ENCODE measurements around the gene CCDC7. TPM values are rescaled to one million over a fixed set of nuclear protein-coding genes. Genes with fewer than 3 reads are reported as not detected.
"Not testable (repeated sequence)": the region's sequence is repeated elsewhere in the genome, so short reads cannot be mapped to it uniquely, and the experiment has no call there.

CCDC7 gene
- total RNA-seq, 1 donor from 2014 or later: 71.5 TPM

GRCh38 chr10:32887481-32887880 is 441.5 kb downstream of the CCDC7 start:
- Histone ChIP-seq H3K4me3 (ENCODE audit: low read length in 3 of 3) (no peak overlapping the region), H3K9ac (ENCODE audit: low read depth in 1 of 3, low read length in 3 of 3) (no peak overlapping the region), H3K9me3 (ENCODE audit: control insufficient read depth in 3 of 3, low read length in 3 of 3) (no peaks in the 10 kb centered on the region), H3K4me1 (ENCODE audit: control insufficient read depth in 3 of 3, insufficient read depth in 3 of 3, low read length in 3 of 3) (peaks cover 0 to 3% (median 3%) of the 10 kb centered on the region in 3 donors), H3K36me3 (ENCODE audit: control insufficient read depth in 3 of 3, insufficient read depth in 3 of 3, low read length in 3 of 3) (no peaks in the 10 kb centered on the region), H3K27ac (ENCODE audit: low read depth, low read length) (no peak overlapping the region), H3K27me3 (ENCODE audit: control insufficient read depth in 3 of 3, insufficient read depth in 3 of 3, low read length in 3 of 3) (no peaks in the 10 kb centered on the region)

- Histone ChIP-seq H3K9ac (ENCODE audit: low read depth in 1 of 3, low read length in 3 of 3) (no peak overlapping the region), H3K4me1 (ENCODE audit: control insufficient read depth in 3 of 3, insufficient read depth in 3 of 3, low read length in 3 of 3) (peaks cover 0 to 3% (median 3%) of the 10 kb centered on the region in 3 donors), H3K27ac (ENCODE audit: low read depth, low read length) (no peak overlapping the region), H3K9me3 (ENCODE audit: control insufficient read depth in 3 of 3, low read length in 3 of 3) (no peaks in the 10 kb centered on the region), H3K27me3 (ENCODE audit: control insufficient read depth in 3 of 3, insufficient read depth in 3 of 3, low read length in 3 of 3) (no peaks in the 10 kb centered on the region), H3K4me3 (ENCODE audit: low read length in 3 of 3) (no peak overlapping the region), H3K36me3 (ENCODE audit: control insufficient read depth in 3 of 3, insufficient read depth in 3 of 3, low read length in 3 of 3) (no peaks in the 10 kb centered on the region)
Observed at GRCh38 chr10:32888161-32888927, 442.4 kb downstream of the CCDC7 start.

- H3K9ac ChIP-seq (ENCODE audit: low read depth in 1 of 3, low read length in 3 of 3): no peak overlapping the region
- peaks cover 0 to 3% (median 3%) of the 10 kb centered on the region in 3 donors for H3K4me1 ChIP-seq (ENCODE audit: control insufficient read depth in 3 of 3, insufficient read depth in 3 of 3, low read length in 3 of 3)
- no peaks in the 10 kb centered on the region for H3K36me3 ChIP-seq (ENCODE audit: control insufficient read depth in 3 of 3, insufficient read depth in 3 of 3, low read length in 3 of 3)
- no peaks in the 10 kb centered on the region for H3K27me3 ChIP-seq (ENCODE audit: control insufficient read depth in 3 of 3, insufficient read depth in 3 of 3, low read length in 3 of 3)
- H3K9me3 ChIP-seq (ENCODE audit: control insufficient read depth in 3 of 3, low read length in 3 of 3): no peaks in the 10 kb centered on the region
- no peak overlapping the region for H3K4me3 ChIP-seq (ENCODE audit: low read length in 3 of 3)
- no peak overlapping the region for H3K27ac ChIP-seq (ENCODE audit: low read depth, low read length)
Observed at GRCh38 chr10:32889631-32890212, 443.8 kb downstream of the CCDC7 start.

- Histone ChIP-seq H3K36me3 (ENCODE audit: control insufficient read depth in 3 of 3, insufficient read depth in 3 of 3, low read length in 3 of 3) (no peaks in the 10 kb centered on the region), H3K27ac (ENCODE audit: low read depth, low read length) (no peak overlapping the region)
Observed at GRCh38 chr10:32890444-32890843, 444.5 kb downstream of the CCDC7 start.

GRCh38 chr10:32891261-32891660 is 445.3 kb downstream of the CCDC7 start:
- H3K9ac ChIP-seq (ENCODE audit: low read depth in 1 of 3, low read length in 3 of 3): no peak overlapping the region
- peaks cover 0 to 3% (median 3%) of the 10 kb centered on the region in 3 donors for H3K4me1 ChIP-seq (ENCODE audit: control insufficient read depth in 3 of 3, insufficient read depth in 3 of 3, low read length in 3 of 3)
- no peaks in the 10 kb centered on the region for H3K27me3 ChIP-seq (ENCODE audit: control insufficient read depth in 3 of 3, insufficient read depth in 3 of 3, low read length in 3 of 3)
- no peak overlapping the region for H3K27ac ChIP-seq (ENCODE audit: low read depth, low read length)
- no peaks in the 10 kb centered on the region for H3K9me3 ChIP-seq (ENCODE audit: control insufficient read depth in 3 of 3, low read length in 3 of 3)
- H3K36me3 ChIP-seq (ENCODE audit: control insufficient read depth in 3 of 3, insufficient read depth in 3 of 3, low read length in 3 of 3): no peaks in the 10 kb centered on the region
- H3K4me3 ChIP-seq (ENCODE audit: low read length in 3 of 3): no peak overlapping the region

More at GRCh38 chr10:32890444-32890843, 444.5 kb downstream of the CCDC7 start:
- Histone ChIP-seq H3K4me1 (ENCODE audit: control insufficient read depth in 3 of 3, insufficient read depth in 3 of 3, low read length in 3 of 3) (peaks cover 0 to 3% (median 3%) of the 10 kb centered on the region in 3 donors), H3K9me3 (ENCODE audit: control insufficient read depth in 3 of 3, low read length in 3 of 3) (no peaks in the 10 kb centered on the region), H3K9ac (ENCODE audit: low read depth in 1 of 3, low read length in 3 of 3) (no peak overlapping the region), H3K4me3 (ENCODE audit: low read length in 3 of 3) (no peak overlapping the region), H3K27me3 (ENCODE audit: control insufficient read depth in 3 of 3, insufficient read depth in 3 of 3, low read length in 3 of 3) (no peaks in the 10 kb centered on the region)

GRCh38 chr10:32893434-32893833 is 447.5 kb downstream of the CCDC7 start:
- Histone ChIP-seq H3K9ac (ENCODE audit: low read depth in 1 of 3, low read length in 3 of 3) (no peak overlapping the region), H3K4me3 (ENCODE audit: low read length in 3 of 3) (no peak overlapping the region), H3K9me3 (ENCODE audit: control insufficient read depth in 3 of 3, low read length in 3 of 3) (no peaks in the 10 kb centered on the region), H3K36me3 (ENCODE audit: control insufficient read depth in 3 of 3, insufficient read depth in 3 of 3, low read length in 3 of 3) (peaks cover 4 to 13% (median 5%) of the 10 kb centered on the region in 3 donors), H3K4me1 (ENCODE audit: control insufficient read depth in 3 of 3, insufficient read depth in 3 of 3, low read length in 3 of 3) (peaks cover 0 to 3% (median 3%) of the 10 kb centered on the region in 3 donors), H3K27me3 (ENCODE audit: control insufficient read depth in 3 of 3, insufficient read depth in 3 of 3, low read length in 3 of 3) (no peaks in the 10 kb centered on the region), H3K27ac (ENCODE audit: low read depth, low read length) (no peak overlapping the region)

GRCh38 chr10:32893916-32894664 is 448.1 kb downstream of the CCDC7 start:
- Histone ChIP-seq H3K9ac (ENCODE audit: low read depth in 1 of 3, low read length in 3 of 3) (no peak overlapping the region), H3K27me3 (ENCODE audit: control insufficient read depth in 3 of 3, insufficient read depth in 3 of 3, low read length in 3 of 3) (no peaks in the 10 kb centered on the region), H3K4me1 (ENCODE audit: control insufficient read depth in 3 of 3, insufficient read depth in 3 of 3, low read length in 3 of 3) (peaks cover 0 to 3% (median 3%) of the 10 kb centered on the region in 3 donors), H3K4me3 (ENCODE audit: low read length in 3 of 3) (no peak overlapping the region), H3K36me3 (ENCODE audit: control insufficient read depth in 3 of 3, insufficient read depth in 3 of 3, low read length in 3 of 3) (peaks cover 4 to 16% (median 5%) of the 10 kb centered on the region in 3 donors), H3K27ac (ENCODE audit: low read depth, low read length) (no peak overlapping the region), H3K9me3 (ENCODE audit: control insufficient read depth in 3 of 3, low read length in 3 of 3) (no peaks in the 10 kb centered on the region)

- H3K9ac ChIP-seq (ENCODE audit: low read depth in 1 of 3, low read length in 3 of 3); H3K4me3 ChIP-seq (ENCODE audit: low read length in 3 of 3); H3K27ac ChIP-seq (ENCODE audit: low read depth, low read length); H3K9me3 ChIP-seq (ENCODE audit: control insufficient read depth in 3 of 3, low read length in 3 of 3); H3K4me1 ChIP-seq (ENCODE audit: control insufficient read depth in 3 of 3, insufficient read depth in 3 of 3, low read length in 3 of 3); H3K27me3 ChIP-seq (ENCODE audit: control insufficient read depth in 3 of 3, insufficient read depth in 3 of 3, low read length in 3 of 3): not testable (repeated sequence)
- peaks cover 4 to 16% (median 5%) of the 10 kb centered on the region in 3 donors for H3K36me3 ChIP-seq (ENCODE audit: control insufficient read depth in 3 of 3, insufficient read depth in 3 of 3, low read length in 3 of 3)
Observed at GRCh38 chr10:32895200-32895968, 449.4 kb downstream of the CCDC7 start.

GRCh38 chr10:32901815-32902214 is 455.9 kb downstream of the CCDC7 start:
- no peaks in the 10 kb centered on the region for H3K9me3 ChIP-seq (ENCODE audit: control insufficient read depth in 3 of 3, low read length in 3 of 3)
- no peak overlapping the region for H3K27ac ChIP-seq (ENCODE audit: low read depth, low read length)
- peaks cover 8 to 36% (median 23%) of the 10 kb centered on the region in 3 donors for H3K36me3 ChIP-seq (ENCODE audit: control insufficient read depth in 3 of 3, insufficient read depth in 3 of 3, low read length in 3 of 3)
- no peaks in the 10 kb centered on the region for H3K4me1 ChIP-seq (ENCODE audit: control insufficient read depth in 3 of 3, insufficient read depth in 3 of 3, low read length in 3 of 3)
- no peak overlapping the region for H3K9ac ChIP-seq (ENCODE audit: low read depth in 1 of 3, low read length in 3 of 3)
- no peaks in the 10 kb centered on the region for H3K27me3 ChIP-seq (ENCODE audit: control insufficient read depth in 3 of 3, insufficient read depth in 3 of 3, low read length in 3 of 3)
- H3K4me3 ChIP-seq (ENCODE audit: low read length in 3 of 3): no peak overlapping the region
